Type B pancreatic cell (in vitro differentiated cells): ENCODE results near the gene SYNGR4. TPM values are rescaled to one million over a fixed set of nuclear protein-coding genes. Genes with fewer than 3 reads are reported as not detected.

Experiments
- DNase-seq: peaks from one replicate; pipeline ENCODE4 v3.0.0; 2021; ENCODE audit warnings: mixed read lengths; ENCODE audit not compliant: unreplicated experiment; ENCODE audit errors: extremely low spot score
- H3K27ac Mint-ChIP-seq: 2 replicates; pipeline ENCODE4 v1.8.0; 2021; ENCODE audit warnings: mild to moderate bottlenecking, mixed read lengths
- H3K27me3 Mint-ChIP-seq: 2 replicates; pipeline ENCODE4 v1.8.0; 2021; ENCODE audit warnings: mixed read lengths
- H3K36me3 Mint-ChIP-seq: 2 replicates; pipeline ENCODE4 v1.8.0; 2021; ENCODE audit warnings: mixed read lengths
- H3K4me1 Mint-ChIP-seq: one replicate; pipeline ENCODE4 v1.8.0; 2021; ENCODE audit warnings: mixed read lengths; ENCODE audit not compliant: unreplicated experiment
- H3K4me3 Mint-ChIP-seq: 2 replicates; pipeline ENCODE4 v1.8.0; 2021; ENCODE audit warnings: mild to moderate bottlenecking, mixed read lengths
- H3K9me3 Mint-ChIP-seq: 2 replicates; pipeline ENCODE4 v1.8.0; 2021; ENCODE audit warnings: mixed read lengths
- CTCF ChIP-seq: fragments of 200-600 bp; sonication (generic); conservative IDR thresholded peaks from 2 replicates; pipeline ENCODE4 v1.5.0; 2021; ENCODE audit warnings: antibody characterized with exemption, mild to moderate bottlenecking
- total RNA-seq: library from RNA; stranded (reverse); gene quantifications from 2 replicates; pipeline ENCODE4 v1.2.1, GENCODE V29; 2021; ENCODE audit warnings: low replicate concordance

The SYNGR4 gene
- total RNA-seq, 1 donor from 2014 or later = not detected

- DNase-seq = no peak
- H3K9me3 Mint-ChIP-seq = no peaks in the 10 kb centered on the region
- H3K27ac Mint-ChIP-seq = peak overlapping the region; percentile 78
- H3K27me3 Mint-ChIP-seq = peaks cover 53% of the 10 kb centered on the region
- H3K4me3 Mint-ChIP-seq = peak overlapping the region; percentile 86
- H3K36me3 Mint-ChIP-seq = peaks cover 4% of the 10 kb centered on the region
- TF ChIP-seq CTCF = no peak
- peaks cover 23% of the 10 kb centered on the region for H3K4me1 Mint-ChIP-seq
These were observed 33.3 kb downstream of the SYNGR4 start for GRCh38 chr19:48397263-48398101.

- Mint-ChIP-seq H3K9me3 (no peaks in the 10 kb centered on the region), H3K4me3 (peak overlapping the region; percentile 86), H3K27me3 (peaks cover 48% of the 10 kb centered on the region), H3K36me3 (peaks cover 4% of the 10 kb centered on the region), H3K27ac (peak overlapping the region; percentile 78), H3K4me1 (peaks cover 23% of the 10 kb centered on the region)
- DNase-seq = no peak
- TF ChIP-seq CTCF = no peak
These were observed 33.9 kb downstream of the SYNGR4 start for GRCh38 chr19:48398102-48398374.

- peak overlapping the region; percentile 81 for H3K4me3 Mint-ChIP-seq
- H3K27ac Mint-ChIP-seq = no peak overlapping the region
- H3K9me3 Mint-ChIP-seq = no peaks in the 10 kb centered on the region
- peaks cover 4% of the 10 kb centered on the region for H3K36me3 Mint-ChIP-seq
- DNase-seq = peak; percentile 89
- peaks cover 26% of the 10 kb centered on the region for H3K4me1 Mint-ChIP-seq
- no peak for TF ChIP-seq CTCF
- H3K27me3 Mint-ChIP-seq = peaks cover 48% of the 10 kb centered on the region
These were observed 34.4 kb downstream of the SYNGR4 start for GRCh38 chr19:48398375-48399235.

- Mint-ChIP-seq H3K4me1 (peaks cover 28% of the 10 kb centered on the region), H3K36me3 (peaks cover 4% of the 10 kb centered on the region), H3K27me3 (peaks cover 34% of the 10 kb centered on the region), H3K9me3 (no peaks in the 10 kb centered on the region), H3K4me3 (peak overlapping the region; percentile 88), H3K27ac (peak overlapping the region; percentile 88)
- TF ChIP-seq CTCF = no peak
- no peak for DNase-seq
These were observed 36.0 kb downstream of the SYNGR4 start for GRCh38 chr19:48400018-48400742.

GRCh38 chr19:48401287-48401686 lies 37.1 kb downstream of the SYNGR4 start:
- Mint-ChIP-seq H3K4me3 (no peak overlapping the region), H3K27me3 (peaks cover 26% of the 10 kb centered on the region), H3K9me3 (no peaks in the 10 kb centered on the region), H3K27ac (no peak overlapping the region), H3K4me1 (peaks cover 23% of the 10 kb centered on the region), H3K36me3 (peaks cover 4% of the 10 kb centered on the region)
- DNase-seq = no peak
- TF ChIP-seq CTCF = no peak
